Transverse colon (tissue), 4 donors: ENCODE measurements around the gene KCP. TPM values are rescaled to one million over a fixed set of nuclear protein-coding genes. Genes with fewer than 3 reads are reported as not detected.

Source experiments
- DNase-seq: peaks from one replicate; pipeline ENCODE4 v3.0.0-alpha.2; 2019
- H3K27ac ChIP-seq, 4 donors: fragments of 200-600 bp; sonication (generic); 2 replicates each; pipeline ENCODE4 v1.5.1; 2016 to 2018; ENCODE audit warnings: inconsistent platforms in 4 of 4
- H3K27me3 ChIP-seq: fragments of 200-600 bp; sonication (generic); 2 replicates; pipeline ENCODE4 v1.5.1; 2017; ENCODE audit warnings: inconsistent platforms
- H3K36me3 ChIP-seq, 4 donors: fragments of 200-600 bp; sonication (generic); 2 replicates each; pipeline ENCODE4 v1.5.1; 2017 to 2019; ENCODE audit warnings: inconsistent platforms in 4 of 4
- H3K4me1 ChIP-seq, 4 donors: fragments of 200-600 bp; sonication (generic); 2 replicates each; pipeline ENCODE4 v1.5.1; 2017 to 2020; ENCODE audit warnings: inconsistent platforms in 4 of 4
- H3K4me3 ChIP-seq, 4 donors: fragments of 200-600 bp; sonication (generic); 1 replicate in 1 of 4; 2 replicates in 3 of 4; pipeline versions ENCODE4 v1.5.1 to v1.6.1; 2017 to 2019; ENCODE audit warnings: inconsistent platforms in 4 of 4
- H3K9me3 ChIP-seq, 2 donors: fragments of 200-600 bp; sonication (generic); 2 replicates each; pipeline ENCODE4 v1.5.1; 2017 to 2019; ENCODE audit warnings: inconsistent platforms in 2 of 2
- EP300 ChIP-seq: sonication (generic); formaldehyde crosslinking; IDR thresholded peaks from one replicate; pipeline ENCODE4 v1.6.1; 2017; ENCODE audit warnings: antibody characterized with exemption, low read depth
- POLR2A ChIP-seq: fragments of 450-650 bp; IDR thresholded peaks from one replicate; pipeline ENCODE4 v1.6.1; 2016; ENCODE audit warnings: antibody characterized with exemption, mild to moderate bottlenecking, moderate library complexity
- POLR2AphosphoS5 ChIP-seq, 3 donors: sonication (generic); formaldehyde crosslinking; IDR thresholded peaks; one replicate each; pipeline ENCODE4 v1.6.1; 2016; ENCODE audit warnings: antibody characterized with exemption in 3 of 3
- WGBS, 2 donors: methylation state at CpG; one replicate each; pipeline ENCODE4 v1.1.5; 2018; ENCODE audit warnings: low coverage in 1 of 2; 5-methylcytosine and 5-hydroxymethylcytosine counted together
- in situ Hi-C, 4 donors: fragments of 200-750 bp; cut with MboI; loops; one replicate each; pipeline versions ENCODE4 v1.15.0 to v1.15.1; 2017; ENCODE audit warnings: low sequenced_read_pairs in 3 of 4, low pct_ligation_motif_present in 1 of 4, low pct_unique_long_range_greater_than_20kb in 1 of 4
- intact Hi-C: fragments of 100-400 bp; cut with DNase I; formaldehyde crosslinking; loops from one replicate; pipeline ENCODE4 v1.15.1; 2023; ENCODE audit warnings: low total_unique reads
- total RNA-seq, 4 donors: library from RNA; depleted of rRNA; stranded (reverse); fragments of >200 nt; gene quantifications; one replicate each; pipeline ENCODE4 v1.1.0, GENCODE V29; 2016
- TF ChIP-seq, protein P1 (sequence below), 5 experiments: fragments of 200-600 bp in 3 of 5; fragments of 450-650 bp in 2 of 5; sonication (generic) in 3 of 5; IDR thresholded peaks; 1 replicate in 2 of 5; 2 replicates in 3 of 5; pipeline ENCODE4 v1.5.1; 2016 to 2017; ENCODE audit warnings: antibody characterized with exemption in 5 of 5, inconsistent platforms in 3 of 5, mild to moderate bottlenecking in 2 of 5, moderate library complexity in 1 of 5

Gene KCP
- total RNA-seq, 4 donors from 2014 or later: 0.32 to 0.75 (median 0.68) TPM; not detected in 1

DNA sequence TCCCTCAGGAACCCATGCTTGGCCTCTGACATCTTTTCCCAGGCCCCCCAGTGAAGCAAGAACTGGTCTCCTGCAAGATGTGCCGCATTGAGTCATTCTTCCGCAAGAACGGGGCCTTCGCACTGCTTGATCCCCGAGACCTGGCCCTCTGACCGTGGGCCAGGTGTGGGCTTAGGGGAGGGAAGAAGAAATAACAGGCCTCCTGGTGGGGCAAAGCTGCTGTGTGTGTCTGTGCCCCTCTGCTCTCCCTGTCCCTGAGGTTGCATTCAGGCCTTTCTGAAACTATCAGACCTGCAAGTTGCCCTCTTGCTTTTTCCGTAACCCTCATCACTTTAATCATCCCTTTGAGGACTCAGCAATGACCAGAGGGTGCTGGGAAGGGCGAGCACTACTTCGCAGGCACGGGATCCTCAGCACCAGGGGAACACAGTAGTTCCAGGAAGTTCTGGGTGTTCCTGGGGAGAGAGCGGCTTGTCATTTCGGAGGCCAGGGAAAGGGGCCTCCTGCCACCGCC, 41.8 kb downstream of the KCP start:
- in situ Hi-C loops: loop anchor here in 2 of 4 donors (25.0 kb wide), 2 partner anchors 94 to 256 kb away; no protein-coding TSS in a partner anchor
- Histone ChIP-seq H3K9me3 (no peaks in the 10 kb centered on the region), H3K4me3 (peak overlapping the region; percentile 45 to 78 (median 64)), H3K36me3 (peaks cover 0 to 5% (median 0%) of the 10 kb centered on the region in 4 donors), H3K27me3 (no peaks in the 10 kb centered on the region), H3K4me1 (peaks cover 8 to 28% (median 23%) of the 10 kb centered on the region in 4 donors), H3K27ac (peak overlapping the region; percentile 49 to 82 (median 64))
- no peak for TF ChIP-seq EP300
- TF ChIP-seq, protein P1, sequence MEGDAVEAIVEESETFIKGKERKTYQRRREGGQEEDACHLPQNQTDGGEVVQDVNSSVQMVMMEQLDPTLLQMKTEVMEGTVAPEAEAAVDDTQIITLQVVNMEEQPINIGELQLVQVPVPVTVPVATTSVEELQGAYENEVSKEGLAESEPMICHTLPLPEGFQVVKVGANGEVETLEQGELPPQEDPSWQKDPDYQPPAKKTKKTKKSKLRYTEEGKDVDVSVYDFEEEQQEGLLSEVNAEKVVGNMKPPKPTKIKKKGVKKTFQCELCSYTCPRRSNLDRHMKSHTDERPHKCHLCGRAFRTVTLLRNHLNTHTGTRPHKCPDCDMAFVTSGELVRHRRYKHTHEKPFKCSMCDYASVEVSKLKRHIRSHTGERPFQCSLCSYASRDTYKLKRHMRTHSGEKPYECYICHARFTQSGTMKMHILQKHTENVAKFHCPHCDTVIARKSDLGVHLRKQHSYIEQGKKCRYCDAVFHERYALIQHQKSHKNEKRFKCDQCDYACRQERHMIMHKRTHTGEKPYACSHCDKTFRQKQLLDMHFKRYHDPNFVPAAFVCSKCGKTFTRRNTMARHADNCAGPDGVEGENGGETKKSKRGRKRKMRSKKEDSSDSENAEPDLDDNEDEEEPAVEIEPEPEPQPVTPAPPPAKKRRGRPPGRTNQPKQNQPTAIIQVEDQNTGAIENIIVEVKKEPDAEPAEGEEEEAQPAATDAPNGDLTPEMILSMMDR (IDR thresholded peaks at IDR 0.05): peak in 1 of 5 experiments; percentile 1
- DNase-seq: no peak
- intact Hi-C loops: no loop called here
- 36% methylated on average over 11 of the region's 13 CpGs; no CpG with 5 or more reads in 1 of the 2 donors for WGBS, 2 donors

DNA sequence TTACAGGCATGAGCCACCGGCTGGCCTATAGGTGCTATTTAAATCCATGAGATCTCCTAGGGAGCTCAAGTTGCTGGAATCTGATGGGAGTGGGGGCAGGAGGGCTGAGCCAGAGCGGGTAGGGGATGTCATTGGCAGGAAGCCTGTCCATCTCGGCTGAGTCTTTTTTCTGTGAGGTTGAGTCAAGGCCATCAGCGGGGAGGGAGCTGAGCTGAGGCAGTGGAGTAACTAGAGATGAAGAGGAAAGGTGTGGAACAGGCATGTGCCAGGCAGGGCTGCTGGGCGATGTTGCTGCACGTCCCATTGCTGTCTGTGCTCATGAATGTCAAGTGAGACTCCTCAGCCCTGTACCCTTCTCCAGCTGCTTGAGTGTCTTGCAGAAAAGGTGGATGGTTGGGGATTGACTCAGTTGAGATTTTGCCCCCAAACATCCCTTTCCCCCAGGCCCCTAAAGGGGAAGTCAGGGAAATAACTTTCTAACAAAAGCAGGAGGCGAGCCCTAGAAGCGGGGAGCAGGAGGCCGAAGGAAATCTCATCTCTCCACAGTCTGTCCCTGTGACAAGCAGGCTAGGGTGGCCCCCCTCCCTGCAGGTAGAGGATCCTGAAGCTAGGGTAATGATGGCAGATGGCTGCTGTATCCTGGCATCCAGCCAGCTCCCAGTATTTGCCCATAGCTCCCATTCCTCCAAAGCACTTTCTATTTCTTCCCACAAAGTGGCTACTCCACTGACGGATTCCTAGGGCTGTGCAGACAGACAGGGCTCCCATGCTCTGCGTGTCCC, 42.5 kb downstream of the KCP start:
- intact Hi-C loops: no loop called here

DNA sequence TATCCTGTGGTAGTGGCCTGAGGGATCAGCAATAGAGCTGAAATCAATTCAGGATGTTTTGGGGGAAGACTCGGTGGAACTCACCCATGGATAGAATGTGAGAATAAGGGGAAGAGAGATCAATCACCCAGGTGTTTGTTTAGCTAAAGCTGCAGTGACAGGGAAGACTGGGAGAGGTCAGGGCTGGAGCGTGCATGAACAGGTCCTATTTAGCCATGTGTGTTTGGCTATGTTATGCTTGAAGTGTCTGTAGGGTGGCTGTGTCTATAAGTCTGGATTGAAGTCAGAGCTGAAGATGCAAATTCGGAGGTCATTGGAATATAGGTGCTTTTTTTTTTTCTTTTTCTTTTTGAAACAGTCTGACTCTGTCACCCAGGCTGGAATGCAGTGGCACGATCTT, 43.3 kb downstream of the KCP start:
- in situ Hi-C loops (loop anchor here in 2 of 4 donors (25.0 kb wide), 2 partner anchors 95 to 255 kb away; no protein-coding TSS in a partner anchor), intact Hi-C loops (no loop called here)
- no peak for DNase-seq
- TF ChIP-seq POLR2A: no peak
- TF ChIP-seq, protein P1 (IDR thresholded peaks at IDR 0.05): no peak
- TF ChIP-seq EP300: no peak
- TF ChIP-seq POLR2AphosphoS5 (IDR thresholded peaks at IDR 0.05): no peak
- 84 to 90% methylated on average over 2 to 4 of the region's 4 CpGs for WGBS, 2 donors
- Histone ChIP-seq H3K9me3 (no peaks in the 10 kb centered on the region), H3K36me3 (peaks cover 0 to 5% (median 0%) of the 10 kb centered on the region in 4 donors), H3K27me3 (no peaks in the 10 kb centered on the region), H3K27ac (no peak overlapping the region), H3K4me3 (no peak overlapping the region), H3K4me1 (peaks cover 8 to 35% (median 29%) of the 10 kb centered on the region in 4 donors)

More for the DNA sequence above, 42.5 kb downstream of the KCP start:
- WGBS, 2 donors: 20 to 70% methylated on average over 1 to 11 of the region's 11 CpGs
- no peaks in the 10 kb centered on the region for H3K9me3 ChIP-seq
- peaks cover 0 to 5% (median 0%) of the 10 kb centered on the region in 4 donors for H3K36me3 ChIP-seq
- H3K4me1 ChIP-seq: peaks cover 8 to 33% (median 28%) of the 10 kb centered on the region in 4 donors
- H3K27me3 ChIP-seq: no peaks in the 10 kb centered on the region
- H3K27ac ChIP-seq: peak overlapping the region in 1 of 4 donors; percentile 82
- peak; percentile 8 for TF ChIP-seq POLR2A
- TF ChIP-seq, protein P1 (IDR thresholded peaks at IDR 0.05): no peak
- TF ChIP-seq EP300: no peak
- TF ChIP-seq POLR2AphosphoS5 (IDR thresholded peaks at IDR 0.05): no peak
- in situ Hi-C loops: loop anchor here in 2 of 4 donors (25.0 kb wide), 2 partner anchors 94 to 256 kb away; no protein-coding TSS in a partner anchor
- H3K4me3 ChIP-seq: no peak overlapping the region
- DNase-seq: peak; percentile 33
